Stimulated activated CD4-positive, alpha-beta T cell treated with anti-CD3 and anti-CD28 coated beads, Interleukin-1b, Interleukin-23, amount 100 ng/mL, for 1 hour (primary cell): ENCODE measurements around the gene FOXO3.

Experiments
- DNase-seq, 2 donors: peaks; one replicate each; pipeline ENCODE4 v3.0.0-alpha.2; 2020; ENCODE audit warnings: low read depth in 2 of 2

The FOXO3 gene

DNA sequence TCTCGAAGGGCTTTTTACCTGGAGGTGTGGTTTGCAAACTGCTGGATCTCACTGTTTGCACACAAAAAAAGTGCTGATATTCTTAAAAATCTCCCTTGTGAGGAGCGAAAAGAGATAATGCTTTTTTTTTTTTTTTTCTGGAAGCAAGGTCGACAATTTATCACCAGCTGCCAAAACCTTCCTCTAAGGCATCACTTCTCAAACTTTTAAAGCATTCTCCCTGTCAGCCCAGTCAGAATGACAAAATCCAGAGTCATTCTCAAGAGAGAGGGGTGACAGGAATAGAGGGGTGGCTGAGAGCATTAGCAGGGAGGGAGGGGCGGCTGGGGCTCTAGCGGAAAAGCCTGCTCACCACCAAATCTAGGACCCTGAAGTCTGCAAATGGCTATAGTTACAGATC is 150.4 kb downstream of the FOXO3 start:
- no peak for DNase-seq

DNA sequence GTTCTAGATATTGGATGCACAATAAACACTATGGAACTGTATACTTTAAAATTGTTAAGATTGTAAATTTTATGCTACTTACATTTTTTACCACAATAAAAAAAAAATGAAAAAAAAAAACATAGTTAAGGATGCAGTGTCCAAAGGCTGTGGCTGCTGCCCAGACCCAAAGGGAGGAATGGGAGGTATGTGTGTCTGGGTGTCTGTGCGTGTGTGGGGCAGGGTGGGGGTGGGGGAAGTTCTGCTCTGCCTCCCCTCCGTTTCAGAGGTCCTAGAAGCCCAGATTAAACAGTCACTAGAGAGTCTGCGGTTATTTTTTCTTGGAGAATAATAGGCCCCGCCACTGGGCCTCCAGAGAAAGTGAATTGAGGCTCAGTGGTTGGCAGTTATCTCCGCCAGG is 151.1 kb downstream of the FOXO3 start:
- no peak for DNase-seq

DNA sequence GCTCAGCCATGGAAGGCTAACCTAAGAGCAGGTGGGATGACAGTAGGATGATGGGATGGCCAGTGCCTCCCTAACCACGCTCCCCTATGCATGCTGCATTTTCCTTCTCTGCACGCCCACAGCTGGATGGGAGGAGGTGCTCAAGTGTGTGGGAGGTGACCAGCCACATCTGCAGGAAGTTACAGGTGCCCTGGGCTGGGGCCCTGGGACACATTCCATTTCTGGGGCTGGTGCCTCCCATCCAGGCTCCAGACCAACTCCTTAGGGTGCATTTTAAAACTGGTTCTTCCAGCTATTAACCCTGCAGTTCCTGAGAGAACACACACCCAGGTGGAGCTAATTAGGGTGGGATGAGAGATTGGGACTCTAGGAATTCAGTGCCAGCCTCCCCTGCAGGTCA is 152.2 kb downstream of the FOXO3 start:
- DNase-seq, result no peak

DNA sequence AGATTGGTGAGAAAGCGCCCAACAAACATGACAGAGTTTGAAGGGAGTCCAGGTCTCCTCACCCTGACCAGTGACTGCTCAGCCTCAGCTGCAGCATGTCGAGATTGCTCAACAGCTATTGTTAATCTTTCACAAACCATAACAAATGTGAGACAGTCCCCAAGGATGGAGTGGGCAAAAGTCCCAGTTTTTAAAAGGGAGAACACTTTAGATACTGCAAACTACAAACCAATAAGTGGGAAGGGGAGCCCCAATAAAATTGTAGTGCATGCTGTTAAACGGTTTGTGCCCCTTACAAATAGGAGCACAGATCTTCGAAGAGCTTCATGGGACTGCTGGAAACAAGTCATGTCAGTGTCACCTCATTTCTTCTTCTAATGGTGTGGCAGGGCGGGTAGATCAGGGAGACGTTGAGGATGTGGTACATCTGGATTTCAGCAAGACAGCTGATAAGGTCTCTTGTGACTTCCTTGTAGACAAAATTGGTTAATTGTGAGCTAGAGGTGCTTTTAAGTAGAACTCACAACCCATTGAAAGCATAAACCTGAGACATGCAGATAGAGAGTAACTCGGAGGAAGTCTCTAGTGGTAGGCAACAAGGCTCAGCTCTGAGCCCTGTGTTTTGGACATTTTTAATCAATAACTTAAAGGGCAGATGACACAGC is 153.5 kb downstream of the FOXO3 start:
- no peak for DNase-seq

DNA sequence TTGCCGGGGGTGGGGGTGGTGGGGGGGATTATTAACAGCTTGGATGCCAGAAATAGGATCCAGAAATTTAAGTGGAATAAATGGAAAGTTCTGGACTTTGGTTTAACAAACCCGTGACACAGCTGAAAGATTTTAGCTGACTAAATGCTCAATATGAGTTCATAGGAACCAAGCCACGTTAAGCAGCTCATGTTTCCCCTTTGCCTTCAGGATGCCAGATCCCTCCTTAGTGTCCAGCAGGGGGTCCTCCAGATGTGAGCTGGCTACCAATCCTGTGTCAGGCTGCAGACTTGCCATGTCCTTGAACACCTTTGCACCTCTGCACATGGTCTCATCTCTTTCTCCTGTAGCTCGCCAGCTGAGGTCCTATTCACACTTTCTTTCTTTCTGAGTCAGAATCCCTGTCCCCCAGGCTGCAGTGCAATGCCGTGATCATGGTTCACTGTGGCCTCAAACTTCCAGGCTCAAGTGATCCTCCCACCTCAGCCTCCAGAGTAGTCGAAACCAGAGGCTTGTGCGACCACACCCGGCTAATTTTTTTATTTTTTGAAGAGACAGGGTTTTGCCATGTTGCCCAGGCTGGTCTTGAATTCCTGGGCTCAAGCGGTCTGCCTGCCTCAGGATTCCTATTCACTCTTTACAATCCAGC is 154.2 kb downstream of the FOXO3 start:
- no peak for DNase-seq

DNA sequence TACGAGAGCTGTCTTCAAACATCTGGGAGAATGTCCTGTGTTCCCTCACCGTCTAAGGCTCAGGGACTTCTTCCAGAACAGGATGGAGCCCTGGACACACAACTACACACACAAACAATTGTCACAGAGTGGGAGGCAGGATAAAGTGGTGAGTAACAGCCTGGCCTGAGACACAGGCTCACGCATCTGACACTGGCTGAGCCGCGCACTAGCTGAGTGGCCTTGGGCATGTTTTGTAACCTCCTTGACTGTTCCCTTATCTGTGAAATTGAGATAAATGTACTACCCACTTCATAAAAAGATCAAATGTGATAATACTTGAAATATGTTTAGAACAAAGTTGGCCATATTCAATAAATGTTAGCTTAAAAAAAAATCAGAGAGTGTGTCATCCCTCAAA is 155.1 kb downstream of the FOXO3 start:
- DNase-seq, result no peak

DNA sequence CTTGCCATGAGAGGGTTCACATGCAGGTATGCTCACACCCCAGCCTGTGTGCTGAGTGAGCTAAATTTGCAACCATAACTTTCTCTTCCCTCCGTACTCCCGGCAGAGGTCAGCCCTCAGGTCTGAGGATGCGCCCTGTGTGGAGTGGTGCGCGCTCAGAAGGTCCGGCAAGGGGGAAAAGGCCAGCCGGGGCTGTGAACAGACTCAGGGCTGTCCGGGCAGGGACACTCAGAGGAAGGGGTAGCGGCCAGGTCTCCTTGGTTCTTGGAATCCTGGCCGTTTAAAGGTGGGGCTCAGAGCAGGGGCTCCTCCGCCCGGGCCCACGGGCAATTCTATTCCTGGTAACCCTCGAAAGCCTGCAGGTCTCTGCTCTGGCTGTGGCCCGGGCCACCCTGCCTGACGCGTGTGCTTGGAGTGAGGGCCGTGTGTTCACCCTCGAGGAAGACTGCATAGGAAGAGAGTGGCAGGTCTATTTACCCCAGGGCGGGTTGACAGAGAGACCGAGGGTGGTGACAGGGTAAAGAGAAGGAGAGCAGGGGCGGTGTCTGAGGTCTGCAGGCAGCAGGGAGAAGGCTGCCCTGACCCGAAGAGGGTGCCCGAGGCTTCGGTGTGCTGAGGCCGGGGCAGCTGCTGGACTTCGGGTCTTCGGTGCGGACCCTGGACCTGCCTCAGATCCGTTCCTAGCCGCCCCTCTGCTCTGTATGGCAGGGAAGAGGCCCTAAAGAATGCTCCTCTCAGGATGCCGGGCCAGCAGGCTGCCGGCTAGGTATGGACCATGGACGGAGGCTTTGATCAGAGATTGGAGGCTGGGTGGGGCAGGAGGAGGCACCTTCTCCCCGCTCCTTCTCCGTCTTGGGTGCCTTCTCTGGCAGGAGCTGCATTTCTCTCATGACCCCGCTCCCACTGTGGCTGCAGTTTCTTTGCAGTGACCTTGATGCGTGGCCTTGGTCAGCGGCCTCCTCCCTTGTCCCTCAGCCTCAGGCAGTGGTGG is 156.4 kb downstream of the FOXO3 start:
- no peak for DNase-seq

DNA sequence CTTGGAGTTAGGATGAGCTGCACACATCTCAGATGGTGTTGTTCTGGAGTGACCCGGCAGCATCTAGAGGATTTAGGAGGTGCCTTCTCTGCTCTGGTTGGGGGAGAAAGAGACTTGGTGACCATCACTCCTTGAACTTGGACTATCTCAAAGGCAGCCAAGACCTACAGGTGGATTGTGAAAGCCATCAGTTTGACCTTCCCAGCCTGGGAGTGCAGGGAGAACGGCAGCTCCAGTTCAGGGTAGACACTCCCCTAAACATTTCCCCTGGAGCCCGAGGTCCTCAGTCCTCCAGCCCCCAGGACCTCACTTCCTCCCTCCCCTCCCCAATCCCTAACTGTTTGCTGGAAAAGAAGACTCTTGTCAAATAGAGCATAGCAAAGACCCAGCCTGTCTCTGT is 158.8 kb downstream of the FOXO3 start:
- no peak for DNase-seq

DNA sequence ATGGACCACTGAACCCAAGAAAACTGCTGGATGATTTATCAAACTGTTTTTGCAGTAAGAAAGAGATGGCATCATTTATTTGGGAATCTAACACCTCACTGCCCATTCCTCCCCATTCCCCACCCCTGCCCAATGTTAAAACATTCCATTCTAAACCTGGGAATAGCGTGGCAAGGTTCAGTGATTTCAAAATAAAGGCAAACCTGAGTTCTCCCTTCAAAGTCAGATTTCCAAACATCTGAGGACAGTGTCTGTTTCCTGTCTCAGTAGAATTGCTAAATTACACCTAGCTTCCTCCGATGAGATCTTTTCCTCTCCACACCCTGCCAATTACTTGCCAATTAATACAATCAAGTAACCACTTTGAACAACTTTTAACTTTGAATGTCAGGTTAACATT is 160.1 kb downstream of the FOXO3 start:
- DNase-seq, result no peak

DNA sequence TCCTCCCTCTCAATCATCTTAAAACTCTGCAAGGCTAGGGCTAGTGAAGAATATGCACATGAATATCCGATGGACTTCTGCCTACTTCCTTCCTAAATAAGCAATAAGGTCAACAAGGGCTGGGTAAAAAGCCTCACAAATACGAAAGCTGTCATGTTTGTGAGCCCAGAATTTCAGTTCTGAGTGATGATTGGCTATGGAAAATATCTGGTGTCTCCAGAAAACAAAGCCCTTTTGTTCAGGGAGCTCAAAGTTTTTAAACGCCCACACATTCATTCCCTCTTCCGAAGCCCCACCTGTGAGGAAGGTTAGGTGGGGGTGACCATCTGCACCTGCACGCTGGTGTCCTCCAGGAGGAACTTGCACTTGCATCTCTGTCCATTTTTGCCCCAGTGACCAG is 160.6 kb downstream of the FOXO3 start:
- no peak for DNase-seq

DNA sequence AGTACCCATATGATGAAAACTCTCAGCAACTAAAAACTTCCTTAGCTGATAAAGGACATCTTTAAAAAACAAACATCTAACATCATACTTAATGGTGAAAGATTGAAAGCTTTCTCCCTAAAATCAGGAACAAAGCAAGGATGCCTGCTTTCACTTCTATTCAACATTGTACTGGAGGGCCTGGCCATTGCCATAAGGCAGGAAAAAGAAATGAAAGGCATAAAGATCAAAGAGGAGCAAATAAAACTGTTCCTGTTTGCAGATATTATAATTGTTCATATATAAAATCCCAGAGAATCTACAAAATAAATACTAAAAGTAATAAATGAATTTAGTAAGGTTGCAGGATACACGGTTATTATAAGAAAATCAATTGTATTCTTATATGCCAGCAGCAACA is 162.9 kb downstream of the FOXO3 start:
- no peak for DNase-seq

DNA sequence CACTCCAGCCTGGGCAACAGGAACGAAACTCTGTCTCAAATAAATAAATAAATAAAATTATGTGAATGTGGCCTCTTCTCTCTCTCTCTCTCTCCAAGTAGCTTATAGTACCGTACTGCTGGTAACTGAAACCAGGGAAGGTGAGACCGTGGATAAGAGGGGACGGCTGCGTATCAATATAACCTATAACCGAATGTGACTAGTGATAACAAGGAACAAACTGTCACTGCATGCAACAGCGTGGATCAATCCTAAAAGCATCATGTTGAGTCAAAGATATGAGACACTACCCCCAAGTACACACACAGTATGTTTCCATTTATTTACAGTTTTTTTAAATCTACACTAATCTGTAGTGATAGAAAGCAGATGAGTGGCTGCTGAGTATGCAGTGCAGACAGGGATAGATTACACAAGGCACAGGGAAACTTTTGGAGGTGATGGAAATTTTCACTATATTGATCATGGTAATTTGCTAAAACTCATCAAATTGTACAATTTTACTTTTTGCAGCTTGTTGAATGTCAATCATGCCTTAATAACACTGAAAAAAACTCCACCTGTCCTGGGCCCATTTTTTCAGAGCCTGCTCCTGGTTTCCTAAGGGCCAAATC is 166.1 kb downstream of the FOXO3 start:
- DNase-seq, result no peak

DNA sequence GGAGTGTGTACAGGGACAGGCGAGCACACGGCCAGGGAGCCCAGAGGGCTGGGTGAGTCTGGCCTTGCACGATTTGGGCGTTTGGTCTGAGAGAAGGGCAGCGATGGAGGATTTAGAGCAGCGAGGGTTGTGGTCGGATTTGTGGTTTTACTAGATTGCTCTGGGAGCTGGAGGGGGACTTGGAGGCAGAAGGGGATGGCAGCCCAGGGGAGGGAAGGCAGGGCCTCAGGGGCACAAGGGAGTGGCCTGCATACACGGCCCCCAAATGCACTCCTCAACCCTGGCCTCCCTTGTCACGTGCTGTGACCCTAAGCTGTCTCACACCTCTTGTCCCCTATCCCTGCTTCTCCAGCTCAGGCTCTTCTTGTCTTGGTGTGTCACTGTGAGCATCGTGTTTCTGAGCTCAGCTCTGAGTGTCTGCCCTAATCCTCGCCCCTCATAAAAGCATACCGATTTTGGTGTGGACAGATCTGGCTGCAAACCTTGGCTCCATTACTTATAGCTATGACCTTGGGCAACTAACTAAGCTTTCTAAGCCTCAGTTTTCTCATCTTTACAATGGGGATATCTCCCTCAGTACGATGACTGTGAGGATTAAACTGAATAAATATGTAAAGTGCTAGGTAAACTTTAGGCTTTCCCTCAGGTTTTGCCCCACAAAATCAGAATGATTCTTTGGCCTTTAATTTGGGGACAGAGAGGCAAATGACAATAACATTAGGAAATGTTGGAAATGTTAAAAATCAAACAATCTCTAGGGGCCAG is 167.4 kb downstream of the FOXO3 start:
- no peak for DNase-seq

DNA sequence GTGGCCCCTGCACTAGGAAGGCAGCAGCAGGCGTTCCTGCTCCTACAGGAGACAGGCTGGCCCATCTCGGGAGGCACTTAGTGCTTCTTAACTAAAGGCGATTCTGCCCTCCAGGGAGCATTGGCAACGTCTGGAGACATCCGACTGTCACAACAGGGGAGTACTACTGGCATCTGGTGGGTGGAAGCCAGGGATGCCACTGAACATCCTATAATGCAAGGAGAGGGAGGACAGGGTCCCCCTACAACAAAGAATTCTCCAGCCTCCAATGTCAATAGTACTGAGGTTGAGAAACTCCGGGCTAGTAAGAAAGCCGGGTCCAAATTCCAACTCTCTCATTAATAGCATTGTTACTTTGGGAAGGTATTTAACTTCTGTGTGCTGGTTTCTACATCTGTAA is 168.1 kb downstream of the FOXO3 start:
- DNase-seq, result no peak

DNA sequence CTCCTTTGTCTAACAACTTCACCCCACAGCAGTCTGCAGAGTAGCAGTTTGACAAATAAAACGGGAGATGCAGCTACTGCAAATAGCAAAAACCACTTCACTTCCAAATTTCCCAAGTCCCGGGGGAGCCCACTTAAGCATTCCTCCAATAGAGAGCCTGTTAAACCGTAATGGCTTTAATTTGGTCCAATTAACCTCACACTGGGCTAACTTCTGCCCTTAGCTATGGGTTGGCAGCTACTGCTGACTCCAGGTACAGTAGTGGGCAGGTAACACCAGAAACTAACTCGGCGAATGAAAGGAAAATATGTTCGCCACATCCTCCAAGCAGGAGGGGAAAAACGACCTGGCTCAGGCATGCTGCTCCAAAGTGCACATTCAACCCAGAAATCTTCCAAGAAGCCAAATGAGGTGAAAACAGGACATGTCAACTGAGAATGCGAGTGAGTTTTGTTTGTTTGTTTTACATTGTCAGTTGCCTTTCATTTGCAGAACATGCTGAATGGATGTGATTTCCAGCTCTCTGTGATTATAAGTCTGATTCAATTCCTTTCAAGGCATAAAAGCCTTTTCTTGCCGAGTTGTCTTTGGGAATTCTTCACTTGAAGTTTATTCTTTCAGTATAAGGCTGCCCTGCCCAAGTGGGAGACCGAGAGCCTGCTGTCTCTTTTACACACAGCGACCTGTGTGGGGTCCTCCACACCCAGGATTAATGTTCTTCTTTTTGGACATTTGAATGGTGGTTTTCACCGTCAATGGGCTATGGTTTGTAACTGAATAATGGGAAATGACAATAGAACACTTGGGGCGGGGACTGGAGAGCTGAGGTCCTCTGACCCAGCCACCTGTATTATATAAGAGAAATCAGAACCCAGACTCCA is 170.2 kb downstream of the FOXO3 start:
- no peak for DNase-seq

DNA sequence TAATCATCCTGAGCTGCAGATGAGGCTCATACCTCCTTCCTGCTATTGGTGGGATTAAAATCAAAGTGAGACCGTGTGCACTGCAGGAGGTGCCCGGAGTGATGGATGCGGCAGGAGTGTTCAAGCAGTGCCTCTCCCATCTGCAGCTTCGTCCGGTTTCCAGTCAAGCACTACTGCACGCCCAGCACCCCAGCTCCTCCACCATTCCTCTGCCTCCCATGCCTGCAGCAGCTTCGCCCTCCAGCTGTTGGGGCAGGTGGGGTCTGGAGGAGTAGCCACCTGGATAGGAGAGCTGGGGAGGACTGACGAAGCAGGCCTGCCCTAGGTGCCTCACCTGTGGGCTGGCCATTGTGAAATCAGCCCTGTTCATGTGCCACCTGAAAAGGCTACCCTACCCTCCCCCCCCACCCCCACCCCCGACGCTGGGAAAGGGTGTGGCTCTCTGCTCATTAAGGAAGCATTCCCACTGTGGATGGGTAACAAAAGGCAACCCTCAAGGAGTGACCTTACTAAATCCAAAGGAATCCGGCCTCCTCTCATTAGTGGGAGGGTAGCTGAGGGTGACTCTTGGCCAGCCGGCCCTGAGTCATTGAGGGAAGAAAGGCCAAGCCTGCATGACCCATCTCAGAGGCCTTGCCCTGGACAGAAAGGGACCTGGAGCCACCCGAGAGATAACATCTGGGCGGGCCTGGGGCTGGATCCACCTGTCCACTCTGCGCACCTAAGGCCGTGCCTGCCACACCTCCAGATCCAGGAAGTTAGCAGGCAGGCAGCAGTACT is 171.6 kb downstream of the FOXO3 start:
- no peak for DNase-seq

DNA sequence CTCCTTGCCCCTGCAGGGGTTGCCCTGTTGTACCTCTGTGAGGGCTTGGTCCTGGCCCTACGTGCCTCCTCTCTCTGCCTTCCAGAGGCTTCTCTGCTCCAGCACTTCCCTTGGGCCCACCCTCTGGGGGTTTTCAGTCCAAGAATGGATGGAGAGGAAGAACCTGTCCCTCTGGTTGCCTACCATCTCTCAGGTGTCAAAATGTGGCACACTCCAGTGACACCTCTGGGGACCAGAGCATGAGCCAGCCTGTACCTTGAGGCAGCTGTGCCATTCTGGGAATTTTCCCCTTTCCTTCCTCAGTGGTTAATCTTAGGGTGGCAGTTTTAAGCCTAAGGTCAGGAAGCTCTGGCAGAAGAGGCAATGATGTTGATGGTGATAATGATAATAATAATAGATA is 172.3 kb downstream of the FOXO3 start:
- no peak for DNase-seq

DNA sequence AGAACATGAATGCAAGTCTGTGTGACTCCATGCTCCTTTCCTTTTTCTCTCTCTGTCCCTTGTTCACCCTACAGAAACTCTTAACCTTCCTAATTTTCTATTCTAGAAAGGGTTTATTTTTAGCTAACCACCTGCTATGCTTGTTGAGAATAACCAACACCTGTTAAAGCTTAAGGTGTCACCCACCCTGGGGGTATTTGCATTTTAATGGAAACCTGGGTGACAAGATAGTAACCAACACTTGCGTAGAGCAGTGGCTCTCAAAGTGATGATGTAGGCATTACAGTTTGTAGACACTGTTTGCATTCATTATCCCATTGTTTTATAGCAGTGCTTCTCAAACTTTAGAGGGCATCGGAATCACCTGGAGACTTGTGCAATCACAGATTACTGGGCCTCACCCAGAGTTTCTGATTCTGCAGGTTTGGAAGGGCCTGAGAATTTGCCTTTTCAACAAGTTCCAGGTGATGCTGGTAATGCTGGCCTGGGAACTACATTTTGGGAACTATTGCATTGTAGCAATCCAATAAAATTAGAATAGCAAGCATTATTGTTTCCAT is 173.1 kb downstream of the FOXO3 start:
- DNase-seq, result no peak
